GM19239 (cell line): ENCODE data around the gene DUSP21.
"Not testable (repeated sequence)": the region's sequence is repeated elsewhere in the genome, so short reads cannot be mapped to it uniquely, and the experiment has no call there.

ENCODE experiments used
- DNase-seq: peaks from one replicate; pipeline ENCODE4 v3.0.0; 2011; ENCODE audit warnings: low spot score; ENCODE audit not compliant: insufficient read length
- FAIRE-seq: peaks from 2 replicates; lab custom pipeline; 2011; peaks lifted over from hg19 to GRCh38; lab: Jason Lieb, UNC

The DUSP21 gene

DNA sequence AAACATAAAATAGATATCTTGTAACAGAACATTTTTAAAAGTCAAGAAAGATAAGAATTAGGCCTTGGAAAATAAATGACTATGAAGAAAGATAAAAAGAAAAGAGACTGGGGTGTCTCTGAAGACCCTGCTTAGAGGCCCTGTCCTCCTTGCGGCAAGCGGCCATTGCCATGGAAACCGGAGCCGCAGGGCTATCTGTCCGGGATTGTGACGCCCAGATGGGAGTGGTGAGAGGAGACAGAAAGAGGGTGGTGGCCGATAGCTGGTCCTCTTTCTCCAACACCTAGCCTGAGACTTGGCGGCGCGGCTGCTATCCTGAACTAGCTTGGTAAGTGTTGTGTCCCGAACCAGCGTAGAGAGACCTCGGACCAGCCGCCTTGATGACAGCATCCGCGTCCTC lies at the start of gene DUSP21:
Gene DUSP21, plus strand, starts transcription at position 269 of the 400 bp plus-strand sequence. Its CDS starts 112 bp downstream, at position 381.
- FAIRE-seq = no peak
- DNase-seq = no peak

DNA sequence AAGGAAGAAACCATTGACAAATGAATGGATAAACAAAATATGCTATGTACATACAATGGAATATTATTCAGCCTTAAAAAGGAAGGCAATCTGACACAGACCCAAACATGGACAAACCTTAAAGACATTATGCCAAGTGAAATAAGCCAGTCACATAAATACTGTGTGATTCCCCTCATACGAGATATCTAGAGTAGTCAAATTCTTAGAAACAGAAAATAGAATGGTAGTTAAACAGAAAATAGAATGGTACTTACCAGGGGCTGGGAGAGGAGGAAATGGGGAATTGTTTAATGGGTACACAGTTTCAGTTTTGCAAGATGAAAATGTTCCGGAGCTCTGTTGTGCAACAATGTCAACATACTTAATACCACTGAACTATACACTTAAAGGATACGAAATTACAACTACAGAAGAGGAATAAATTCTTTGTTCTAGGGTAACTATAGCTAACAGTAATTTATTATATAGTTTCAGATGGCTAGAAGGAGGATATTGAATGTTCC lies 47.8 kb upstream of the DUSP21 start:
- FAIRE-seq = peak; percentile 62
- no peak for DNase-seq

DNA sequence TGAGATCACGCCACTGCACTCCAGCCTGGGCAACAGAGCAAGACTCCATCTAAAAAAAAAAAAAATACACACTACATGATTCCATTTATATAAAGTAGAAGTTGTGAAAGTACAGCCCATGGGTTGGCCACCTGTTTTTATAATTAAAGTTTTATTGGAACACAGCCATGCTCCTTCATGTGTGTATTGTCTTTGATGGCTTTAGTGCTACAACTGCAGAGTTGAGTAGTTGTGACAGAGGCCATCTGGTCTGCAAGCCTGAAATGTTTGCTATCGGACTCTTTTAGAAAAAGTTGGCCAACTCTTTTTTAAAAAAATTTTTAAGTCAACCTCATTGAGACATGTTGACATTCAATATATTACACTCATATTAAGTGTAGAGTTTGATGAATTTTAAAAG lies 41.2 kb upstream of the DUSP21 start:
- no peak for FAIRE-seq
- DNase-seq = no peak

DNA sequence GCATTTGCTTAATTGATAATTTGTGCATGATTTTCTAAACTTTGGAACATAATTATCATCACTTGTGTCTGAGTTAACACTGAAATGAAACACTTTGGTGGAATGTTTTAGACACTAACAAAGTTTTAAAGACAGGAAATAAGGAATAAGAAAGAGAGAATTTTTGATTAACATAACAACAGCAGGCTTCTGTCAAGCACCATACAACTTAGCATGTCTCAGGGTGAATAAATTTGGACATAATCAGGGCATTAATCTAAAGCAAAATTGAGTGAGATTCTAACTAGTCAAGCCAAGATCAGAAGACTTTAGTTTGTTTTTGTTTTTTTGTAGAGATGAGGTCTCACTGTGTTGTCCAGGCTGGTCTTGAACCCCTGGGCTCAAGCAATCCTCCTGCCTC lies 28.1 kb upstream of the DUSP21 start:
- no peak for DNase-seq
- no peak for FAIRE-seq

DNA sequence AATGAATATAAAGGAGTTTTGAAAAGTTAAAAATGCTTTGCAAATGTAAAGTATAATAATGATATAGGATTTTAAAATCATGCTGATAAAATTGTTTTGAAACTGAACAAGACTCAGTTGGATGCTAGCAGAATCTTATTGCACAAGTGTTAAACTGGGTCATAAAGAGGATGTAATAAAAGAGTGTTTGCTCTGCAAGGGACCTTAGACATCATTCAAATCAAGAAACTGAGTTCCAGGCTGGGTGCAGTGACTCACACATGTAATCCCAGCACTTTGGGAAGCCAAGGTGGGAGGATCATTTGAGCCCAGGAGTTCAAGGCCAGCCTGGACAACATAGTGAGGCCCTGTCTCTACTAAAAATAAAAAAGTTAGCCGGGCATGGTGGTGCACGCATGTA lies 27.5 kb upstream of the DUSP21 start:
- no peak for FAIRE-seq

DNA sequence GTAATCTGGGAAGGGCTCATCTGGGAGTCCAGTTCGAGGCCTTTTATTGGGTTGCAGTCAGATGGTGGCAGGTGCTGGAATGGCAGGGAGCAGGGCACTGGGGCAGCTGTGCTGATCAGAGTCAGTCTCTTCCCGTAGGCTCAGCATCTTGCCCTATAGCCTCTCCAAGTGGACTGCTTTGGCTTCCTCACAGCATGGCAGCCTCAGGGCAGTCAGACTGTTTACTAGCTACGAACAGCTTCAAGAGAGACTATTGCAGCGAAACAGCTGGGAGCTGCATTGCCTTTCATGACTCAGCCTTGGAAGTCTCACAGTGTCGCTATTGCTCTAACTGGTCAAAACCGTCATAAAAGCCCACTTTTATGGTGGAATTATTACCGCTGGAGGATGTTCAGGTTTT lies 26.8 kb upstream of the DUSP21 start:
- DNase-seq (no peak), FAIRE-seq (no peak)

More for the DNA sequence above, 27.5 kb upstream of the DUSP21 start:
- DNase-seq = no peak

DNA sequence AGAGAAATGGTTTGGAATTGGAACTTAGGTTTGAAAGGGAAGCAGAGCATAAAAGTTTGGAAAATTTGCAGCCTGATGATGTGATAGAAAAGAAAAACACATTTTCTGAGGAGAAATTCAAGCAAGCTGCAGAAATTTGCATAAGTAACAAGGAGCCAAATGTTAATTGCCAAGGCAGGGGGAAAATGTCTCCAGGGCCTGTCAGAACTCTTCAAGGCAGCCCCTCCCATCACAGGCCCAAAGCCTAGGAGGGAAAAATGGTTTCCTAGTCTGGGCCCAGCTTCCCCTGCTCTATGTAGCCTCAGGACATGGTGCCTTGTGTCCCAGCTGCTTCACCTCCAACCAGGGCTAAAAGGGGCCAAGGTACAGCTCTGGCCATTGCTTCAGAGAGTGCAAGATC lies 21.2 kb upstream of the DUSP21 start:
- no peak for FAIRE-seq

DNA sequence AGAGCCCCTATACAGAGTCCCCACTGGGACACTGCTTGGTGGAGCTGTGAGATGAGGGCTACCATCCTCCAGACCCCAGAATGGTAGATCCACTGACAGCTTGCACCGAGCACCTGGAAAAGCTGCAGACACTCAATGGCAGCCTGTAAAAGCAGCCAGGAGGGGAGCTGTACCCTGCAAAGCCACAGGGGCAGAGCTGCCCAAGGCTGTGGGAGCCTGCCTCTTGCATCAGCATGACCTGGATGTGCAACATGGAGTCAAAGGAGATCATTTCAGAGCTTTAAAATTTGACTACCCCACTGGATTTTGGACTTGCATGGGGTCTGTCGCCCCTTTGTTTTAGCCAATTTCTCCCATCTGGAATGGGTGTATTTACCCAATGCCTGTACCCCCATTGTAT lies 20.6 kb upstream of the DUSP21 start:
- FAIRE-seq, DNase-seq: not testable (repeated sequence)

More for the DNA sequence above, 21.2 kb upstream of the DUSP21 start:
- no peak for DNase-seq

DNA sequence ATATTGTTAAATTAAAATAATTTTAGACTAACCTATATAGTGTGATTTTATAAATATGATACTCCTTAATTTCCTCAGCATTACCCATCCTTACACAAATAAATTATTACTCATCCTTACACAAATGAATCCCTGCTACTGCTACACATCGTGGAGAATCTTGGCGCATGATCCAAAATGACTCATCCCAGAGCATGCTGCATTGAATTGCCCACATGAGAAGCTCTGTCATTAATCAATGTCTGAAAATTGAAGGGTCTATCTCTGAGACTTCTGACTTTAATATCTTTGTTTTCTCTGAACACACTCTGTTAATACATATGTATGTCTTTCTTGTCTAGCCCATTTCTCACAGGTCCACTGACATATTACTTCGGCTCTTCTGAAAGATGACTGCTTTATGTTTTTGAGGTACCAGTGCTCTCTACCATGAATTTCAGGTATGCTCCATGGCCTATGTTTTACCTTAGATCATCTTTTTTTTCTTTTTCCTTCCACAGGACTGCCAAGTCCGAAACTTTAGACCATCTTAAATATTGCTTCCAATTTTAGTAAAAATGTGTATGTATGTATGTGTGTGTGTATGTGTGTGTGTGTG lies 15.7 kb upstream of the DUSP21 start:
- DNase-seq (no peak), FAIRE-seq (no peak)

DNA sequence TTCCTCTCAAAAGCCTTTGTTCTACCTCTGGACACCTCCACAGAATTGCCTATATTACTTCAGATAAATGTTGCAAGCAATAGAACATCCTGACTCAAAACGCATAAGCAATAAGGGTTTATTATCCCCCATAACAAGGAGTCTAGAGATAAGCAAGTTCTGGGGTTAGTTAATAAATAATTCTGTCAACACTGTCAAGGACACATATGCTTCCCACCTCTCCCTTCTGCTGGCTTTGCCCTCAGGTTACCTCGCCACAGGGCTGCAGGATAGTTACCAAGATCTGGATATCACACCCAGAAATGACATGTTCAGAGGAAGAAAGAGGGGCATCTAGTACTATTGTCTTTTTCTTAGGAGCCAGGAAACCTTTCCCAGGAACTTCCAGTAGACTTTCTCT lies 14.0 kb upstream of the DUSP21 start:
- no peak for DNase-seq
- FAIRE-seq = no peak

DNA sequence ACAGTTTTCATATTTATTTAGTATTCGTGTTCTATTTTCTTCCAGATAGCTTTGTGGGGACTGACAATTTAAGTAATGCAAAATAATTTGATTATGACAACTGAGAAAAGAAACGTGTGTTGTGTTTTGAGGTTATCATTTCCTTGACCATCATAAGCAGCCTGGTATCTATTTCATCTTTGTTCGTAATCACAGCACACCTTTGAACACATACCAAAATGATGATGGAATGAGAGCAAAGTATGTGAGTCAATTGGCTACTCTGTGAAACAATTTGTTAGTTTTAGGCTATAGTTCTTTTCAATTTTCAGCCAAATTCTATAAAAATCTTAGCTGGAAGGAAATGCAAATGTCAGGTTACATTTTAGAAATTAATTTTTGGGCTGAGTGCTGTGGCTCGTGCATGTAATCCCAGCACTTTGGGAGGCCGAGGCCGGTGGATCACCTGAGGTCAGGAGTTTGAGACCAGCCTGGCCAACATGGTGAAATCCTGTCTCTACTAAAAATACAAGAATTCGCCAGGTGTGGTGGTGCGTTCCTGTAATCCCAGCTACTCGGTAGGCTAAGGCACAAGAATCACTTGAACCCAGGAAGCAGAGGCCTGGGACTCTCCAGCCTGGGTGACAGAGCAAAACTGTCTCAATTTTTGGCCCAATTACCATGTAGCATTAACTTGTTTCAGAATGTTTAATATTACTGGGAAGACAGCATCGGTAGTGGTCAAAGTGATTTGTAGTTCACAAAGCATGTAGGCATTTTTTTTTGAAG lies 1.1 kb upstream of the DUSP21 start:
- FAIRE-seq = peak; percentile 78
- DNase-seq = no peak

DNA sequence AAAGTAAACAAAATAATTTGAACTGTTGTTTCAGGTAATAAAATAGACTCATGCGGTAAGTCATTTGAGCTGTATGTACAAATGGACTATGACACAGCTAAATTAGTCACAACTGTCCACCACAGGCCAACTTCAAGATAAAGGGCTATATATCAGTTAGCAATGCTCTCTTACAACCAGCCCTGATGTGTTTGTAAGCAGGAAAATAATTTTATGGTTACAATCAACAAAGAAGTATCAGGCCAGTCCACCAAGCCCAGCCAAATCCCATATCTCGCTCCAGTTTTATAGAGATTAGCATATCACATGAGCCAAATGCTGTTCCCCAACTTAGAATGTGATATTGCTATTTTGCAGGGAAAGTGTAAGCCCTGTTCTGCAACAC lies 511 bp upstream of the DUSP21 start:
- no peak for DNase-seq
- no peak for FAIRE-seq

DNA sequence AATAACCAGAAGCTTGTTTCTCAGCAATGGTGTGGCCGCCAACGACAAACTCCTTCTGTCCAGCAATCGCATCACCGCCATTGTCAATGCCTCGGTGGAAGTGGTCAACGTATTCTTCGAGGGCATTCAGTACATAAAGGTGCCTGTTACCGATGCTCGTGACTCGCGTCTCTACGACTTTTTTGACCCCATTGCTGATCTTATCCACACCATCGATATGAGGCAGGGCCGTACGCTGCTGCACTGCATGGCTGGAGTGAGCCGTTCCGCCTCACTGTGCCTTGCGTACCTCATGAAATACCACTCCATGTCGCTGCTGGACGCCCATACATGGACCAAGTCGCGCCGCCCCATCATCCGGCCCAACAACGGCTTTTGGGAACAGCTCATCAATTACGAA lies 383 bp downstream of the DUSP21 start:
- FAIRE-seq (no peak), DNase-seq (no peak)

DNA sequence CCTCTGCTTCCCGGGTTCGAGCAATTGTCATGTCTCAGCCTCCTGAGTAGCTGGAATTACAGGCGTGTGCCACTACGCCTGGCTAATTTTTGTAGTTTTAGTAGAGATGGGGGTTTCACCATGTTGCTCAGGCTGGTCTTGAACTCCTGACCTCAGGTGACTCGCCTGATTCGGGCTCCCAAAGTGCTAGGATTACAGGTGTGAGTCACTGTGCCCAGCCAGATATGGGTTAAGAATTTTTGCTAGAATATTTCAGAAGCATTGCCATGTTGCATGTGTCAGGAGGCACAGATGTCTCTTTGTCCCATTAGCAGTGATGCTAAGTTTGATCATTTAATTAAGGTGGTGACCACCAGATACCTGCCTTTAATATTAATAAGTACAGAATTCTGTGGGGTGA lies 7.1 kb downstream of the DUSP21 start:
- FAIRE-seq, DNase-seq: not testable (repeated sequence)

DNA sequence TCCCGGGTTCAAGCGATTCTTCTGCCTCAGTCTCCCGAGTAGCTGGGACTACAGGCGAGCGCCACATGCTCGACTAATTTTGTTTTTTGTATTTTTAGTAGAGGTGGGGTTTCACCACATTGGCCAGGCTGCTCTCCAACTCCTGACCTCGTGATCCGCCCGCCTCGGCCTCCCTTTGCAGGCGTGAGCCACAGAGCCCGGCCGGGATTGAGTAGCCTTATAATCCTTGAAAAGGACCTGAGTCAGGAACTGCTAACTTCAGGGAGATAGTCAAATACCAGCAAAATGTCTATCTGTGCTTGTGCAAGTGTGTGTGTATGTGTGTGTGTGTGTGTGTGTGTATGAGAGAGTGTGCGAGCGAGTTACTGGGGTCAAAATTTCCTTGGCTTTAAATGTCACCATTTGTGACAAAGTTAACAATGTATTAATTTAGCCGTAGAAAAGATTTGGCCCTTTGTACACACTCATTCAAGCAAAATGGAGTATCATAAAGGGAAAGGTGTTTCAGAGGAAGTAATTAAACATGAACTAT lies 27.4 kb downstream of the DUSP21 start:
- no peak for DNase-seq
- FAIRE-seq = peak; percentile 37

DNA sequence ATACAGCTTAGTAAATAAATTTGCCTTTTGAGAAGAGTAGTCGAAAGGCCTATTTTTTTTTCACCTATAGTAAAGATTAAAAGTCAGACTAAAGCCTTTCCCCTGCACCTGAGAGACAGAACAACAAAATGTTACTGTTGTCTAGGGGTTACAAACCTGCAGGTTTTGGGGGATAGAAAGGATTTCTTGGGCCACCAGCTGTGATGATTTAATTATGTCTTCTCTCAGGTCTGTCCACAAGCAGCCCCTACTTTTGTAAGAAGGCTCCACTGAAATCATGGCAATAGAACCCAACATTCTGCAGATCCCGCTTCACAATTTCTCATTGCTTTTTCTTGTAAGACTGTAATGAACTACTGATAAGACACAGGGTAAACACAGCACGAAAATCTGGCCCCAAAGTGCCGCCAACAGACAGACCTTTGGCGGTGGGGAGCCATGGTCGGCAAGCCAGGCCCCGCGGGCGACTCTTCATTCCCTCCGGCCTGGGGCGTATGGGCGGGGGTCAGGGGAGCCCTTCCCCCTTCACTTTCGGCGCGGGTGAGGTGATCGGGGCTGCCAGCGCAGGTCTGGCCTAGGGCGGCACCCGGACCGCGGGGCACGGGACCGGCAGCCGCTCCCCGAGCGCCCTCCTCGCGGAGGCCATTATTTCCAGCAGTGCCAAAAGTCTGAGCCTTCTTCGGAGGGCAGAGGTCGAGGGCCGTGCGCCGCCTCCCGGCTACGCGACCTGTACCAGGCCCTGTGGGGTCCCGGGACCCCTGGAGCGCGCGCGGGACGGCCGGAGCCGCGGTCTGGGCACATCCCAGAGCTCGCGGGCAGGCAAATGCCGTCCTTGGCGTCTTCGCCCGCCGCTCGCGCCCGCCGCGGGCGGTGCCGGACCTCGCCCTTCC lies 28.4 kb downstream of the DUSP21 start:
- FAIRE-seq (peak; percentile 77), DNase-seq (no peak)

DNA sequence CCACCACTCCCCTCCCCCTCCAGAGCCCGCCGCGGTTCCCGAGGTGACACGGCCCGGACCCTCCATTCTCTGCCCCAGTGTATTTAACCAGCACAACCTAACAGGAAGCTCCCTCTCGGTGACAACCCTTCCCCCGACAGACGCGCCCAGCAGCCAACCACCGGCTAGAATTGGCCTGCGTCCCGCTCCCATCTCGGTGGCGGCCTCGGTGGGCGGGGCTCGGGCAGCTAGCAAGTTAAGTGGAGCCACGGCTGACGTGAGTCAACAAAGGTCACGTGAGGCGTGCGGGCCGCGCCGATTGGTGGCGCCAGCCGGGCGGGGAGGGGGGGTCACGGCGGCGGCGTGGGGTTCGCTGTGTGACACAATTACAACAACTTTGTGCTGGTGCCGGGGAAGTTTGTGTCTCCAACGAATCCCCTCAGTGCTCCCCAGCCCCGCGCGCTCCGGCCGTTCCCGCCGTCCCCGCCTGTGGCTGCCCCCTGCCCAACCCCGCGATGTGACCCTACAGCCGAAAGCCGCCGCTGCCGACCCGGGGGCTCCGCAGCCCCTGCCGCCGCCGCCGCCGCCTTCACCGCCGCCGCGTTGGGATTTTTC lies 29.1 kb downstream of the DUSP21 start, which contains the start of gene KDM6A:
Gene KDM6A, plus strand, starts transcription at position 368 of the 594 bp plus-strand sequence. CDS start 364 bp downstream, outside the sequence.
- FAIRE-seq = peak; percentile 99

DNA sequence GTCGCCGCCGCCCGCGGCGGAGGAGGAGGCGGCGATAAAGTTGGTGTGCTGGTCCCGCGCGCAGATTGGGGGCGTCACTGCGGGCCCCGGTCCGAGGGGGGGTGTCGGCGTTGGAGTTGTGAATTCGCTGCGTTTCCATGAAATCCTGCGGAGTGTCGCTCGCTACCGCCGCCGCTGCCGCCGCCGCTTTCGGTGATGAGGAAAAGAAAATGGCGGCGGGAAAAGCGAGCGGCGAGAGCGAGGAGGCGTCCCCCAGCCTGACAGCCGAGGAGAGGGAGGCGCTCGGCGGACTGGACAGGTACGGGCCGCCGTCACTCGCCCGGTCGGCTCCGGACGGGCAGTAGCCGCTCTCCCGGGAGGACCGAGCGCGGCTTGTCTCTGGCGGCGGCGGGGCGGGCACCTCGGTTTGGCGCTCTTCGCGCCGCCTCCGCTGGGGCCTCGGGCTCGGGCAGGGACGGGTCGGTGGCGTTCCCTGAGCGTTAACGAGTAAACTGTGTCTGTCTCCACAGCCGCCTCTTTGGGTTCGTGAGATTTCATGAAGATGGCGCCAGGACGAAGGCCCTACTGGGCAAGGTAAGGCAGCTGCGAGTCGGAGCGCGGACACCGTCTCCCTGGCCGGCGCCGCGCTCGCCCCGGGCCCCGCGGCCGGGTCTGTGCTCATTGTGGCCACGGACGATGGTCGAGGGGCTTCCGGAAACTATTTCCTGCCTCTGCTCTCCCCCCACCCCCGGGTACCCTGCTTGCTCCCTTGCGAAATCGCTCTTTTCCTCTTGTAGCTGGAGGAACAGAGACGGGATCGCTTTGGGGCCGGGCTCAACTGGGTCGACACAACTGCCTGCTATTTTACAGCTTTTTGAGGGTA lies 29.8 kb downstream of the DUSP21 start:
- DNase-seq (no peak), FAIRE-seq (peak; percentile 81)

More for the DNA sequence above, 29.1 kb downstream of the DUSP21 start, which contains the start of gene KDM6A:
- peak; percentile 69 for DNase-seq
